Body of pancreas (tissue), 4 donors: Measurements from ENCODE around the gene TSG101.

Experiments
- POLR2A ChIP-seq, 3 donors: fragments of 450-650 bp; IDR thresholded peaks; one replicate each; pipeline ENCODE4 v1.6.1; 2016; ENCODE audit warnings: antibody characterized with exemption in 3 of 3, mild to moderate bottlenecking in 2 of 3
- TF ChIP-seq, protein P1 (sequence below), 7 experiments: fragments of 450-650 bp in 4 of 7; fragments of 200-600 bp in 3 of 7; sonication (generic) in 3 of 7; IDR thresholded peaks; one replicate each; pipeline ENCODE4 v1.5.1; 2016 to 2019; ENCODE audit warnings: antibody characterized with exemption in 7 of 7

DNA sequence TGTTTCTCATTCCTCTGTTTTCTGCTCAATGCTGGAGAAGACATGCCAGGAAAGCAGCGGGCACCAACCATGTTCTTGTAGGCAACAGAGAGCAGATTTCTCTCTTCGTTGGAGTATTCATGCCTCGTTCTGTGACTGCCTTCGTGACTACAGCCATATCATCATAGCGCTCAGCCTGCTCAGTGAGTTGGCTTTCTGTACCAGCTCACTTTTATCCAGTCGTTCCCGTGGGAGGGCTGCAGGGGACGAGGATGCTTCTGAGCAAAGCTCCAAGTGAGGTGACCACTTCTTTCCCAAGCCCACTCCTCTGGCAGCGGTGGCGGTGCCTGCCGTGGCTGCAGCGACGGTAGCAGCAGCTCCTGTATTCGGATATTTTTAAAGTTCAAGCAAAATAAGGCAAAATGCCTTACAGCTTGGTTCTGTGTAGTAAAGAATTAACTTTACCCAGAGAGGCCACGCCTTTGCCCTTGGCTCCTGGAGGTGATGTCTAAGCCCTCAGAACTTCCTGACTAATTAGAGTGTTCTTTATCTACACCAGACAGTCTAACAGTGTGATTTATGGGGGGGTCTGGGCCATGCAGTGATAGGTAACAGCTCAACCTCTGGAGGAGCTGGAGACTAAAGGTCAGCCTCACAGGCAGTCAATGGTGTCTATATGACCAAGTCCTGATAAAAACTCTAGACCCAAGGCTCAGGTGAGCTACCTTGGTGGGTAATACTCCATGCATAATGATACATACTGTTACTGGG is 35.8 kb downstream of the TSG101 start:
- TF ChIP-seq, protein P1, sequence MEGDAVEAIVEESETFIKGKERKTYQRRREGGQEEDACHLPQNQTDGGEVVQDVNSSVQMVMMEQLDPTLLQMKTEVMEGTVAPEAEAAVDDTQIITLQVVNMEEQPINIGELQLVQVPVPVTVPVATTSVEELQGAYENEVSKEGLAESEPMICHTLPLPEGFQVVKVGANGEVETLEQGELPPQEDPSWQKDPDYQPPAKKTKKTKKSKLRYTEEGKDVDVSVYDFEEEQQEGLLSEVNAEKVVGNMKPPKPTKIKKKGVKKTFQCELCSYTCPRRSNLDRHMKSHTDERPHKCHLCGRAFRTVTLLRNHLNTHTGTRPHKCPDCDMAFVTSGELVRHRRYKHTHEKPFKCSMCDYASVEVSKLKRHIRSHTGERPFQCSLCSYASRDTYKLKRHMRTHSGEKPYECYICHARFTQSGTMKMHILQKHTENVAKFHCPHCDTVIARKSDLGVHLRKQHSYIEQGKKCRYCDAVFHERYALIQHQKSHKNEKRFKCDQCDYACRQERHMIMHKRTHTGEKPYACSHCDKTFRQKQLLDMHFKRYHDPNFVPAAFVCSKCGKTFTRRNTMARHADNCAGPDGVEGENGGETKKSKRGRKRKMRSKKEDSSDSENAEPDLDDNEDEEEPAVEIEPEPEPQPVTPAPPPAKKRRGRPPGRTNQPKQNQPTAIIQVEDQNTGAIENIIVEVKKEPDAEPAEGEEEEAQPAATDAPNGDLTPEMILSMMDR (IDR thresholded peaks at IDR 0.05), result no peak
- no peak for TF ChIP-seq POLR2A (IDR thresholded peaks at IDR 0.05)
